Measurements from ENCODE around the gene ZNF329. TPM values are rescaled to one million over a fixed set of nuclear protein-coding genes. Genes with fewer than 3 reads are reported as not detected.

The ZNF329 gene
- total RNA-seq (10 to 100 TPM in 2 of 4 donors, 1 to 10 TPM in 2; 7.8 to 10.3 (median 9.6) TPM), polyA plus RNA-seq (4.8 TPM)
- long read RNA-seq, donor 1, partial matches to known transcripts, result 1 of 2 reads
- long read RNA-seq, donor 1, other reads (novel, unspliced or antisense), result 0 of 2 reads
- long read RNA-seq, donor 2, partial matches to known transcripts, result 0 of 4 reads
- long read RNA-seq, donor 2, other reads (novel, unspliced or antisense), result 4 of 4 reads
- long read RNA-seq, donor 3, partial matches to known transcripts, result 0 of 2 reads
- long read RNA-seq, donor 3, other reads (novel, unspliced or antisense), result 2 of 2 reads
- long read RNA-seq, donor 4, partial matches to known transcripts, result 0 of 1 reads
- long read RNA-seq, donor 4, other reads (novel, unspliced or antisense), result 0 of 1 reads

GRCh38 chr19:58150328-58150921, at the start of gene ZNF329:
TSS of gene ZNF329 (minus strand) at chr19:58150789. CDS start at chr19:58129503, 21,286 bp downstream.
- H3K4me3 ChIP-seq (ENCODE audit: low read length), result peak within 1 kb of the TSS; percentile 68
- intact Hi-C loops (cut with DNase I), result loop anchor here in 1 of 4 donors (10.0 kb wide), 1 partner anchor 406 kb away; the partner anchor contains the start of gene ZNF776
- H3K27ac ChIP-seq (ENCODE audit: low read length), result peak within 1 kb of the TSS; percentile 73
- H3K9me3 ChIP-seq (ENCODE audit: control insufficient read depth, low read length), result peaks cover 2% of the 10 kb centered on the region
- WGBS, result under 1% methylated on average over 62 of the region's 62 CpGs
- DNase-seq (peak; percentile 91 to 96 (median 94)), ATAC-seq (peak; percentile 77 to 85)
- peaks cover 7% of the 10 kb centered on the region for H3K4me1 ChIP-seq (ENCODE audit: control insufficient read depth, insufficient read depth, low read length)
- H3K27me3 ChIP-seq (ENCODE audit: control insufficient read depth, insufficient read depth), result no peaks in the 10 kb centered on the region

- DNase-seq (no peak), ATAC-seq (no peak)
- intact Hi-C loops (cut with DNase I), result no loop called here
- Histone ChIP-seq H3K9me3 (ENCODE audit: control insufficient read depth, low read length) (peaks cover 55% of the 10 kb centered on the region), H3K4me1 (ENCODE audit: control insufficient read depth, insufficient read depth, low read length) (no peaks in the 10 kb centered on the region), H3K27ac (ENCODE audit: low read length) (no peak overlapping the region), H3K4me3 (ENCODE audit: low read length) (peak overlapping the region; percentile 28), H3K27me3 (ENCODE audit: control insufficient read depth, insufficient read depth) (no peaks in the 10 kb centered on the region)
- WGBS, result 81% methylated on average over 6 of the region's 6 CpGs
These were observed 46.5 kb upstream of the ZNF329 start for GRCh38 chr19:58196901-58197616.

- DNase-seq, result peak in 1 of 3 donors; percentile 84
- Histone ChIP-seq H3K4me1 (ENCODE audit: control insufficient read depth, insufficient read depth, low read length) (no peaks in the 10 kb centered on the region), H3K4me3 (ENCODE audit: low read length) (peak overlapping the region; percentile 79), H3K27ac (ENCODE audit: low read length) (peak overlapping the region; percentile 100), H3K27me3 (ENCODE audit: control insufficient read depth, insufficient read depth) (no peaks in the 10 kb centered on the region), H3K9me3 (ENCODE audit: control insufficient read depth, low read length) (peaks cover 33% of the 10 kb centered on the region)
- intact Hi-C loops (cut with DNase I), result loop anchor here in 1 of 4 donors (5.0 kb wide), 1 partner anchor 397 kb away; no protein-coding TSS in a partner anchor
- 14% methylated on average over 13 of the region's 13 CpGs for WGBS
- ATAC-seq, result no peak
These were observed 33.2 kb upstream of the ZNF329 start for GRCh38 chr19:58183817-58184215.

GRCh38 chr19:58182989-58183816, 32.6 kb upstream of the ZNF329 start, which contains the start of gene ZNF274:
TSS of gene ZNF274 (plus strand) at chr19:58183061. CDS start at chr19:58183966, 905 bp downstream.
- H3K27ac ChIP-seq (ENCODE audit: low read length), result peak within 1 kb of the TSS; percentile 100
- WGBS, result under 1% methylated on average over 80 of the region's 80 CpGs
- peak; percentile 97 for ATAC-seq

GRCh38 chr19:58182577-58182988, 32.0 kb upstream of the ZNF329 start:
- Histone ChIP-seq H3K4me1 (ENCODE audit: control insufficient read depth, insufficient read depth, low read length) (no peaks in the 10 kb centered on the region), H3K4me3 (ENCODE audit: low read length) (peak overlapping the region; percentile 79), H3K27me3 (ENCODE audit: control insufficient read depth, insufficient read depth) (no peaks in the 10 kb centered on the region), H3K9me3 (ENCODE audit: control insufficient read depth, low read length) (peaks cover 35% of the 10 kb centered on the region), H3K27ac (ENCODE audit: low read length) (peak overlapping the region; percentile 94)
- ATAC-seq, result no peak
- 5% methylated on average over 17 of the region's 17 CpGs for WGBS
- intact Hi-C loops (cut with DNase I), result loop anchor here in 1 of 4 donors (5.0 kb wide), 1 partner anchor 395 kb away; no protein-coding TSS in a partner anchor
- no peak for DNase-seq

More at GRCh38 chr19:58182989-58183816, 32.6 kb upstream of the ZNF329 start, which contains the start of gene ZNF274:
- no peaks in the 10 kb centered on the region for H3K4me1 ChIP-seq (ENCODE audit: control insufficient read depth, insufficient read depth, low read length)
- peak within 1 kb of the TSS; percentile 79 for H3K4me3 ChIP-seq (ENCODE audit: low read length)
- peaks cover 34% of the 10 kb centered on the region for H3K9me3 ChIP-seq (ENCODE audit: control insufficient read depth, low read length)
- no peaks in the 10 kb centered on the region for H3K27me3 ChIP-seq (ENCODE audit: control insufficient read depth, insufficient read depth)
- DNase-seq, result peak; percentile 95 to 98 (median 98)
- intact Hi-C loops (cut with DNase I), result loop anchor here in 1 of 4 donors (5.0 kb wide), 1 partner anchor 396 kb away; no protein-coding TSS in a partner anchor

- WGBS, result 35% methylated on average over 4 of the region's 4 CpGs
- ATAC-seq (no peak), DNase-seq (peak in 2 of 3 donors; percentile 22 to 57)
- intact Hi-C loops (cut with DNase I), result loop anchor here in 1 of 4 donors (5.0 kb wide), 1 partner anchor 395 kb away; no protein-coding TSS in a partner anchor
- Histone ChIP-seq H3K4me3 (ENCODE audit: low read length) (peak overlapping the region; percentile 79), H3K27ac (ENCODE audit: low read length) (peak overlapping the region; percentile 94), H3K27me3 (ENCODE audit: control insufficient read depth, insufficient read depth) (no peaks in the 10 kb centered on the region), H3K4me1 (ENCODE audit: control insufficient read depth, insufficient read depth, low read length) (no peaks in the 10 kb centered on the region), H3K9me3 (ENCODE audit: control insufficient read depth, low read length) (peaks cover 32% of the 10 kb centered on the region)
These were observed 31.4 kb upstream of the ZNF329 start for GRCh38 chr19:58181902-58182576.

GRCh38 chr19:58170860-58171259, 20.3 kb upstream of the ZNF329 start:
- Histone ChIP-seq H3K4me1 (ENCODE audit: control insufficient read depth, insufficient read depth, low read length) (no peaks in the 10 kb centered on the region), H3K27ac (ENCODE audit: low read length) (no peak overlapping the region), H3K9me3 (ENCODE audit: control insufficient read depth, low read length) (peaks cover 22% of the 10 kb centered on the region), H3K27me3 (ENCODE audit: control insufficient read depth, insufficient read depth) (no peaks in the 10 kb centered on the region), H3K4me3 (ENCODE audit: low read length) (no peak overlapping the region)
- intact Hi-C loops (cut with DNase I), result no loop called here
- ATAC-seq, result no peak
- 60% methylated on average over 1 of the region's 1 CpG for WGBS
- no peak for DNase-seq

GRCh38 chr19:58166708-58167280, 16.2 kb upstream of the ZNF329 start:
- ATAC-seq, result no peak
- intact Hi-C loops (cut with DNase I), result no loop called here

GRCh38 chr19:58166268-58166667, 15.7 kb upstream of the ZNF329 start:
- Histone ChIP-seq H3K27ac (ENCODE audit: low read length) (no peak overlapping the region), H3K4me3 (ENCODE audit: low read length) (no peak overlapping the region), H3K27me3 (ENCODE audit: control insufficient read depth, insufficient read depth) (no peaks in the 10 kb centered on the region), H3K4me1 (ENCODE audit: control insufficient read depth, insufficient read depth, low read length) (no peaks in the 10 kb centered on the region), H3K9me3 (ENCODE audit: control insufficient read depth, low read length) (peaks cover 7% of the 10 kb centered on the region)
- DNase-seq (no peak), ATAC-seq (no peak)
- intact Hi-C loops (cut with DNase I), result no loop called here
- 89% methylated on average over 1 of the region's 1 CpG for WGBS

More at GRCh38 chr19:58166708-58167280, 16.2 kb upstream of the ZNF329 start:
- Histone ChIP-seq H3K4me1 (ENCODE audit: control insufficient read depth, insufficient read depth, low read length) (no peaks in the 10 kb centered on the region), H3K4me3 (ENCODE audit: low read length) (no peak overlapping the region), H3K9me3 (ENCODE audit: control insufficient read depth, low read length) (peaks cover 7% of the 10 kb centered on the region), H3K27ac (ENCODE audit: low read length) (no peak overlapping the region), H3K27me3 (ENCODE audit: control insufficient read depth, insufficient read depth) (no peaks in the 10 kb centered on the region)
- no peak for DNase-seq
- WGBS, result 62% methylated on average over 4 of the region's 4 CpGs
